HEK293T (cell line): Measurements from ENCODE around the gene TCF7.

Experiments used
- HDGF ChIP-seq: fragments of 450-650 bp; IDR thresholded peaks from 2 replicates; pipeline ENCODE4 v1.6.1; 2017; ENCODE audit warnings: antibody characterized with exemption, borderline replicate concordance
- SUZ12 ChIP-seq: fragments of 450-650 bp; IDR thresholded peaks from 2 replicates; pipeline ENCODE4 v1.6.1; 2016; ENCODE audit warnings: mild to moderate bottlenecking

GRCh38 chr5:134111741-134112647 lies 2.5 kb upstream of the TCF7 start:
- TF ChIP-seq SUZ12 = no peak
- TF ChIP-seq HDGF = no peak
